Kidney glomerular epithelial cell (primary cell): ENCODE results near the gene ZNF438.
"Not testable (repeated sequence)": the region's sequence is repeated elsewhere in the genome, so short reads cannot be mapped to it uniquely, and the experiment has no call there.

Experiments used
- DNase-seq: peaks from one replicate; lab custom pipeline; 2025; lab: John Stamatoyannopoulos, UW

Gene ZNF438

GRCh38 chr10:30803892-30804322 lies 227.8 kb downstream of the ZNF438 start:
- DNase-seq: no peak

- no peak for DNase-seq
Measured at GRCh38 chr10:30803058-30803457, 228.6 kb downstream of the ZNF438 start.

GRCh38 chr10:30800368-30800767 lies 231.3 kb downstream of the ZNF438 start:
- DNase-seq: no peak

GRCh38 chr10:30798646-30799185 lies 232.9 kb downstream of the ZNF438 start:
- no peak for DNase-seq

GRCh38 chr10:30795024-30795423 lies 236.6 kb downstream of the ZNF438 start:
- DNase-seq: not testable (repeated sequence)
